Sciatic nerve (tissue), 2 donors: Measurements from ENCODE around the gene TMEM205. TPM values are rescaled to one million over a fixed set of nuclear protein-coding genes. Genes with fewer than 3 reads are reported as not detected.
A peak's percentile ranks its signal among the peaks of the same experiment; 100 is the strongest.
"Not testable (repeated sequence)": the region's sequence is repeated elsewhere in the genome, so short reads cannot be mapped to it uniquely, and the experiment has no call there.

Experiments used
- ATAC-seq: fragments of 200-7000 bp; cut with Tn5 transposase; one replicate; pipeline ENCODE4 v1.9.1; 2020; ENCODE audit warnings: mild to moderate bottlenecking, moderate library complexity
- DNase-seq: peaks from one replicate; pipeline ENCODE4 v3.0.0-alpha.2; 2020; ENCODE audit warnings: low spot score
- intact Hi-C: fragments of 100-400 bp; cut with DNase I; formaldehyde crosslinking; loops from one replicate; pipeline ENCODE4 v1.14.2; 2022
- total RNA-seq: library from RNA; stranded (reverse); fragmentation: NEBNext Ultra II Directional; extraction: Animal tissue kit (Norgen Biotek cat#: 25700); gene quantifications from one replicate; pipeline ENCODE4 v1.2.1, GENCODE V29; 2021
- donor health status: DM: no; HTN: no; CAD: no.
- donor health status: DM: no; HTN: no; CAD: no.

TMEM205 gene
- total RNA-seq, 1 donor from 2014 or later, result 58.0 TPM

DNA sequence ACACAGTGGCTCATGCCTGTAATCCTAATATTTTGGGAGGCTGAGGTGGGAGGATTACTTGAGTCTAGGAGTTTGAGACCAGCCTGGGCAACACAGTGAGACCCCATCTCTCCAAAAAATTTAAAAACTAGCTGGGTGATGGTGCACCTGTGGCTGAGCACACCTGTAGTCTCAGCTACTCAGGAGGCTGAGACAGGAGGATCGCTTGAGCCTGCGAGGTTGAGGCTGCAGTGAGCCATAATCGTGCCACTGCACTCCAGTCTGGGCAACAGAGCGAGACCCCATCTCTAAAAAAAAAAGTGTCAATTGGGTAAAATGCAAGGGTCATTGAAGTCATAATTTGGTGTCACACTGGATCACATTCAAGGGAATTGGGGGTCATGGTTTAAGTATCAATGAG is 8.0 kb upstream of the TMEM205 start:
- intact Hi-C loops, DNase-seq, ATAC-seq: not testable (repeated sequence)

DNA sequence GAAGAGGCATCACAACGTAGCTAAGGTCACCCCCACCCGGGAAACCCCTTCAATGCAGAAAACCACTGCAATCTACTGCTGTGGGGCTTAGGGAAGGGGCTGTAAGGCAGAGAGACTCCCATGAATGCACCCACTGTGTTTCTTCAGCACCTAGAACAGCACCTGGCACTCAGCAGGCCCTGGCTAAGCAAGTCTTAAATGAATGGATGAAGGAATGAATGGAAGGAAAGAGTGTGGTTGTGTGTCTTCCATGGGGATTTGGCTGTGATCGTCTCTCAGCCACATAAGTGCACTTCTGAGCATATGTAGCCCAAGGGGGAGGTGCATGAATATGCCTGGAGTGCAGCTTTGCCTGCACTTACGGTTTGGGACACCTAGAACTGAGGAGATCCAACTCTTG is 3.1 kb upstream of the TMEM205 start:
- DNase-seq (no peak), ATAC-seq (no peak)
- intact Hi-C loops, result no loop called here

DNA sequence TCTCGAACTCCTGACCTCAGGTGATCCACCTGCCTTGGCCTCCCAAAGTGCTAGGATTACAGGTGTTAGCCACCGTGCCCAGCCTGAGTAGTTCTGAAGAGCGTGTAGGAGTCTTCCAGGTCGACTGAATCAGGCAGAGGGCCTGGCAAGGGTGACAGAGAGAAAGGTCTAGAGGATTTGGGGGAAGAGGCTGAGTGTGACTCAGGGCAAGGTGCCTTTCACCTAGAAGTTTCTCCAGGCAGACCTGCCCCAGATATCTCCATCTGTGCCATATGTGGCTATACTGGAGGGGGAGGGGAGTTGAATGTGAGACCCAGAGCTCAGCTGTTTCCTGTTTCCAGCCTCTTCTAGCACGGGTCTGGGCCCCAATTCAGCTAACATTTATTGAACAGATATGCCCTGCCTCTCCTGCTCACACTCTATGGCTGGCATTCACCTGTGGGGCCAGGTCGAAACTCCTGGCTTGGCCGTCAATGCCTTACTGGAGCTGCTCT is 1.5 kb upstream of the TMEM205 start:
- intact Hi-C loops, result no loop called here
- ATAC-seq (no peak), DNase-seq (no peak)

DNA sequence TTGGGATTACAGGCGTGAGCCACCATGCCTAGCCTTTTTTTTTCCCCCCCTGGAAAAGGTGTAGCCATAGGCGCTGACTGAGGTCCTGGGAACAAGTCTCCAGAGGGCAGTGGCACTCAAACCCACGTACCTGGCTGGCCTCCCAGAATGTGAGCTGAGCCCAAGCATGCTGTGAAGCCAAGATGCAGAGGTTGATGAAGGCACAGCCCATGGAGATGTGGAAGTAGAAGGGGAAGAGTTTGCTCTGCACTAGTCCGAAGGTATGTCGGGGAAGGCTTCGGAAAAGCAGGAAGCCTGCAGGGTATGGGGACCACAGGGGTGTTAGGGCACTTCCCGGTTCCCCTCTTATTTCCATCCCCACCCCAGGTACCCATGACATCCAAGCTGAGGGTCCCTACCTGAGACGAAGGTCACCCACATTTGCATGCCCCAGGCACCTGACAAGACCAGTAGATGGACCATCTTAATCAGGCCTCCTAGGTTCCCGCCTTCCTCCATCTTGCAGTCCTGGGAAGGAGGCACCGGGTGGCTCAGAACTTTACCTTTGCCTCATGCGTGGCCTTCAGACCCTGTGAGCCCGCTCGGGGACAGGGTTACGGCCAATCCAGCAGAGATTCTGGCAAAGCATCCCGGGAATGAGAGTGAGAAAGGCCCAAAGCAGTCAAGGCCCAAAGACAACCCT is 805 bp downstream of the TMEM205 start:
- intact Hi-C loops, result no loop called here
- ATAC-seq (no peak), DNase-seq (no peak)

DNA sequence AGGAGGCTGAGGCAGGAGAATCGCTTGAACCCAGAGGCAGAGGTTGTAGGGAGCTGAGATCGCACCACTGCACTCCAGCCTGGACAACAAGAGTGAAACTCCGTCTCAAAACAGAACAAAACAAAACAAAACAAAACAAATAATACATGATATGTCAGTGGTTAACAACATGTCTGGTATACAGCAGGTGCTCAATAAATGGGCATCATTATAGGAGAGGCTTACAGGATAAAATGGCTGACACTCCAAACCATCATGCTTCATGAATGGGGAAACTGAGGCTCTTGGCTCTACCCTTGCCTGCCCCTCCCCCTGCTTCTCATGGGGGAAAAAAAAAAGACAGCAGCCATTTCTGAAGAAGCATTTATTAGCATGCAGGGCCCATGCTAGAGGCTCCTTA is 3.6 kb downstream of the TMEM205 start:
- ATAC-seq (no peak), DNase-seq (no peak)
- intact Hi-C loops, result no loop called here

DNA sequence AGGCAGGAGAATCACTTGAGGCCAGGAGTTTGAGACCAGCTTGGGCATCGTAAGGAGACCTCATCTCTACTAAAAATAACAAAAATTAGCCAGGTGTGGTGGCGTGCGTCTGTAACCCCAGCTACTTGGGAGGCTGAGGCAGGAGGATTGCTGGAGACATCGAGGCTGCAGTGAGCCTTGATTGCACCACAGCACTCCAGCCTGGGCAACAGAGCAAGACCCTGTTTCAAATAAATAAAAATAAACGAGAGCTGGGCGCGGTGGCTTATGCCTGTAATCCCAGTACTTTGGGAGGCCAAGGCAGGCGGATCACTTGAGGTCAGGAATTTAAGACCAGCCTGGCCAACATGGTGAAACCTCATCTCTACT is 6.0 kb downstream of the TMEM205 start:
- intact Hi-C loops, ATAC-seq, DNase-seq: not testable (repeated sequence)

DNA sequence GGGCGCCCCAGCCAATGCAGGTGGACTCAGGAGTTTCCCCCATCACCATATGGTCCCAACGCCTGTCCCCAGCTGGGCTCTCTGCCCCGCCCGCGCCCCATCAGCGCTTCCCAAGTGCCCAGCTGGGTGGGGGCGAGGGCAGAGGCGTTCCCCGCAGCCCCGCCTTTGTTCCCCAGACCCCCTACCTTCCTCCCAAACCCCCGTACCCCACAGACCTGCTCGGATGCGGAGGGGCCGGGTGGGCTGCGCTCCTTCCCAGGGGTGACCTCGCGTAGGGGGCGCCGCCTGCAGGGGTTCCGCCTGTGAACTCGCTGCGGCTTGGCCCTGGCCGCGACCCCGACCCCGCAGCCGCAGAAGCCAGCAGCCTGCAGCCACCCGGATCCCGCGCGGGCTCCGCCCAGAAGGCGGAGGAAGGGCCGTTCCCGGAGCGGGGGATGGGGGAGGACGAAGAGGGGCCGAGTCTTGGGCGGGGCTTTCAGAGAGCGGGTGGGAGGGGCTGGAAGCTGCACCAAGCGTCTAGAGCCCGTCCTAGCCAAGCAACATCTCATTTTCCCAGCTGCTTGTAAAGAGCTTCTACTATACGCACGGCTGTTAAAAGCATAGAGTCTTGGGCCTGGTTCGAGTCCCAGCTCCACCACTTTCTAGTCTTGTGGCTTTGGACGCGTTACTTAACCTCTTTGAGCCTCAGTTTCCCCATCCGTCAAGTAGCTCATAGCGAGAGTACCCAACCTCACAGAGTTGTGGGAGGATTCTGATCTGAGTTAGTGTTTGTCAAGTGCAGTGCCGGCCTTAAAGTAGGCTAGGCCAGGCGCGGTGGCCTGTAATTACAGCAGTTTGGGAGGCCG is 6.6 kb downstream of the TMEM205 start, which contains the start of gene RAB3D:
RAB3D (minus strand) TSS at position 404 of the 845 bp plus-strand sequence. CDS start 2,258 bp downstream, outside the sequence.
- ATAC-seq (peak; percentile 96), DNase-seq (peak; percentile 97)
- intact Hi-C loops, result no loop called here

DNA sequence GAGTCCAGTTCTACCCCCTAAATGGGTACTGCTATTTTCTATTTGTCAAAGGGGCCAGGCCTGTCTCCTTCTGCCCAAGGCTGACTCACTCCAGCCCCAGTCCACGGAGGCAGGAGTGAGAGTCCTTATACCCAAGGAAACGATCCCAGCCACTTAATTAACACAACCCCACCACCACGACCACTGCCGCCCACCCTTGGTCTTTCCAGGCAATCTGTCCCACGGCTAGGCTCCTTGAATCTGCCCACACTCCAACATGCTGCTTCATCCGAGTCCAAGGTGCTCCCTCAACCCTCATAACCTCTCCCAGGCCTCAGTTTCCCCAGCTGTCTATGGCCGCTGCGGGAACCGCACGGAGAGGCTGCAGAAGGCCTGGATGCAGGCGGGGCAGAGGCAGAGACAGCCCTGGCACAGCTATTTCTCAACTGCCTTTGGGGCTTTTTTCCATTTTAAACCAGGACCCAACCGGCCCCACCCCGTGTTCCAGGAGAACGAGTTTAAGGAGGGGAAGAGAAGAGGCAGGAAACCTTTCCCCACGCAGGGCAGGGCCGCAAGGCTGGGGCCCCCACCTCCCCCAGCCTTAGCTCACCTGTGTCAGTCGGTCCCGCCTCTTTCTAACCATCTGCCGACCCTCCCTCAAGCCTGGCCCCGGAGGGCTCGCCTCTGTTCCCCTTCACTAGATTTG is 7.4 kb downstream of the TMEM205 start:
- ATAC-seq, result peak; percentile 55
- DNase-seq, result no peak
- intact Hi-C loops, result no loop called here

DNA sequence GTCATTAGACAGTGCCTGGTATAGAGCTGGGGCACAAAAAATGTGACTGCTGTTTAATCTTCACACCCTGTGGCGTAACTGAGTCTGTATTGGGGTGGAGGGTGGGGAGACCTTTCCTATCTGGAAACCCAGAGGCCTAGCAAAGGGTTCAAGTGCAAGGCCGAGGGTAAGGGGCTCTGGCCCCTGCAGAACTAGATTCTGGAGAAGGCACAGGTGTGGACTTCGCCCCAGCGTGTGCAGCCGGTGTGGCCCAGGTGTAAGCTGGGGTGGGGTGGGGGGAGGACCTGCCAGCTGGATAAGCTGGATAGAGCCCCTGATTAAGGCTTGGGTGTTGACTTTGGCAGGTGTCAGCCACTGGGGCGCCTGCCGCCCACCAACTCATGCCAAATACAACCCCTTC is 7.9 kb downstream of the TMEM205 start:
- intact Hi-C loops, result no loop called here
- ATAC-seq (no peak), DNase-seq (no peak)

DNA sequence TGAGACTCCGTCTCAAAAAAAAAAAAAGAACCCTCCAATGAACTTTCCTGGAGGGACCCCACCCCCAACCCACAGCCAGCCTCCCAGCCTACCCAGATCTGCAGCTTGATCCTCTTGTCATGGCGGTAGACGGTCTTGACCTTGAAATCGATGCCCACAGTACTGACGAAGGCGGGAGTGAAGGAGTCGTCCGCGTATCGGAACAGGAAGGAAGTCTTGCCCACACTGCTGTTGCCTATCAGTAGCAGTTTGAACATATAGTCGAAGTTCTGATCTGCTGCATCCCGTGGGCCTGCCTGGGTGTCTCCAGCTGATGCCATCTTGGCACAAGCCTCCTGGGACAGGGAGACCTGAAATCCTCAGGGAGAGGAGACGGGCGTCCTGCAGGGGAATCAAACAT is 9.0 kb downstream of the TMEM205 start:
- DNase-seq, result no peak
- intact Hi-C loops, result no loop called here
- no peak for ATAC-seq

DNA sequence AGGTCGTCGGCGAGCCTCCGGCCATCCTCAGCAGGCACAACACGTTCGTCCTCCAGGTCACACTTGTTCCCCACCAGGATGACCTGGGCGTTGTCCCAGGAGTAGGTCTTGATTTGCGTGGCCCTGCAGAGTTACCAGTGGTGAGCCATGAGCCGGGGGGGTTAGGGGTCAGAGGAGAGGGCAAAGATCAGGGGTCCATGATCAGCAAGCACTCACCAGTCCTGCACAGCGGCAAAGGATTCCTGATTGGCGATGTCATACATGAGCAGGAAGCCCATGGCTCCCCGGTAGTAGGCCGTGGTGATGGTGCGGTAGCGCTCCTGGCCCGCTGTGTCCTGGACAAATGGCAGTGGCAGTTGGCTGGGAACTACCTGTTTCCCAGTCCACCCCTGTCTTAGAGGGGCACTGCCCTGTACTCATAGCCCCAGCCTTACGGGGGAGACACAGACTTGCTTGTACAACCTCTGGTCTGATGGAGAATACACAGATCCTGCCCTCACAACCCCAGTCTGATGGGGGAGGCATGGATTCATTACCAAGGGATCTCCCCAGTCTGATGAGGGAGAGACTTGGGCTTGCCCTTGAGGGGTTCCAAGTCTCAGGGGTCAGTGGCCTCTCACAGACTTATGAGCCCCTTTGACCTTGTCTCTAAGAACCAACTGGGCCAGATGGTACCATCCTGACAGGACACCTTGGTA is 10.5 kb downstream of the TMEM205 start:
- DNase-seq, result no peak
- ATAC-seq, result no peak
- intact Hi-C loops, result no loop called here

DNA sequence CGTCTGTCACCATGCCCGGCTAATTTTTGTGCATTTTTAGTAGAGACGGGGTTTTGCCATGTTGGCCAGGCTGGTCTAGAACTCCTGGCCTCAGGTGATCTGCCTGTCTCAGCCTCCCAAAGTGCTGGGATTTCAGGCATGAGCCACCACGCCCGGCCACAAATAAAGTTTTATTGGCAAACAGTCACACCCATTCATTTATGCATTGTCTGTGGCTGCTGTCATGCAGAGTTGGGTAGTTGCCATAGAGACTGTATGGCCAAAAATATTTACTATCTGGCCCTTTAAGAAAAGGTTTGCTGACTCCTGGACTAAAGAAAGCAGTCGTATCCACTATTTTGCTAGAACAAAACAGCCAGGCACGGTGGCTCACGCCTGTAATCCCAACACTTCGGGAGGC is 12.2 kb downstream of the TMEM205 start:
- intact Hi-C loops, ATAC-seq, DNase-seq: not testable (repeated sequence)

DNA sequence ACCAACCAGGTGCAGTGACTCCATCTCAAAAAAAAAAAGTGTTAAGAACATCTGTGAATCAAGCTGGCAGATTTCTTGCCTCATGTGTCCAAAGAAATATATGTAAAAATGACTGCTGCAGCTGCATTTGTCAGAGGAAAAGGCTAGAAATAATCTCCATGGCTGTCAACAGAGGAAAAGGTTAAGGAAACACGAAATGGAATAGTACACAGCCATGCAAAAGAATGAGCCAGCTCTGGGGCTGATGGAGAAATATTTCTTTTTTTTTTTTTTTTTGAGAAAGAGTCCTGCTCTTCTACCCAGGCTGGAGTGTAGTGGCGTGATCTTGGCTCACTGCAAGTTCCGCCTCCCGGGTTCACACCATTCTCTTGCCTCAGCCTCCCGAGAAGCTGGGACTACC is 13.2 kb downstream of the TMEM205 start:
- intact Hi-C loops, result no loop called here
- DNase-seq (no peak), ATAC-seq (no peak)

DNA sequence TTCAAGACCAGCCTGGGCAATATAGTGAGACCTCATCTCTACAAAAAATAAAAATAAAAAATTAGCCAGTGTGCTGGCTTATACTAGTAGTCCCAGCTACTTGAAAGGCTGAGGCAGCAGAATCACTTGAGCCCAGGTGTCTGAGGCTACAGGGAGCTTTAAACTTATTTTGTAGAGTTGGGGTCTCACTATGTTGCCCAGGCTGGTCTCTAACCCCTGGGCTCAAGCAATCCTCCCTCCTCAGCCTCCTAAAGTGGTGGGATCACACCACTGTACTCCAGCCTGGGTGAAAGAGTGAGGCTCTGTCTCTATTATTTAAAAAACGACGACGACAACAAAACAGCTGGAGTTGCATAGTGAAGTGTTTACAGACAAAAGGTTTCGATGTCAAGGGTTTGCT is 14.6 kb downstream of the TMEM205 start:
- intact Hi-C loops, result no loop called here
- ATAC-seq (no peak), DNase-seq (no peak)

DNA sequence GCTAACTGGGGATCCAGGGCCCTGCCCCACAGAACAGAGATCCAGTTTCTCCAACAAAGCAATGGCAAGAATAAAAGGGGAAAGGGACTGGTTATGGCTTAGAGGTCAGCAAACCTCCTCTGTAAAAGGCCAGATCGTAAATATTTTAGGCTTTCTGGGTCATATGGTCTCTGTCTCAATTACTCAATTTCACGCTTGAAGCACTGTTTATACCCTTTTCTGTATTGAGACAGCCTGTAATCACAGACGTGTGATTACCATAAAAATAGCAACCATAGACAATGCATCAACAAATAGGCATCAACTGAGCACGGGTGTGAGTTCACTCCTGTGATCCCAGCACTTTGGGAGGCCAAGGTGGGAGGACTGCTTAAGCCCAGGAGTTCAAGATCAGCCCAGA is 15.9 kb downstream of the TMEM205 start:
- intact Hi-C loops, result no loop called here
- ATAC-seq (no peak), DNase-seq (no peak)

DNA sequence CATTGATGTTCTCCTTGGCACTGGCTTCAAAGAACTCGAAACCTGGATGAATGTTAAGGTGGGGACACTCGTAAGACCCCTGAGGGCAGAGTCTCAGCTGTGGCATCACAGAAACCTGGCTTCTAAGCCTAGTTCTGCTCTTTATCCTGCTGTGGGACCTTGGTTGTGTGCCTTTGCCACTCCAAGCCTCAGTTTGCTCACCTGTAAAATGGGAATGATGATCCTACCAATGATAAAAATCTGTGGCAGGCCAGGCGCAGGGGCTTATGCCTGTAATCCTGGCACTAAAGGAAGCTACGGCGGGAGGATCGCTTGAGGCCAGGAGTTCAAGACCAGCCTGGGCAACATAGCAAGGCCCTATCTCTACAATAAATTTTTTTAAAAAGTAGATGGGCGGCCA is 20.5 kb downstream of the TMEM205 start:
- intact Hi-C loops, result no loop called here
- ATAC-seq, result no peak
- DNase-seq, result no peak

DNA sequence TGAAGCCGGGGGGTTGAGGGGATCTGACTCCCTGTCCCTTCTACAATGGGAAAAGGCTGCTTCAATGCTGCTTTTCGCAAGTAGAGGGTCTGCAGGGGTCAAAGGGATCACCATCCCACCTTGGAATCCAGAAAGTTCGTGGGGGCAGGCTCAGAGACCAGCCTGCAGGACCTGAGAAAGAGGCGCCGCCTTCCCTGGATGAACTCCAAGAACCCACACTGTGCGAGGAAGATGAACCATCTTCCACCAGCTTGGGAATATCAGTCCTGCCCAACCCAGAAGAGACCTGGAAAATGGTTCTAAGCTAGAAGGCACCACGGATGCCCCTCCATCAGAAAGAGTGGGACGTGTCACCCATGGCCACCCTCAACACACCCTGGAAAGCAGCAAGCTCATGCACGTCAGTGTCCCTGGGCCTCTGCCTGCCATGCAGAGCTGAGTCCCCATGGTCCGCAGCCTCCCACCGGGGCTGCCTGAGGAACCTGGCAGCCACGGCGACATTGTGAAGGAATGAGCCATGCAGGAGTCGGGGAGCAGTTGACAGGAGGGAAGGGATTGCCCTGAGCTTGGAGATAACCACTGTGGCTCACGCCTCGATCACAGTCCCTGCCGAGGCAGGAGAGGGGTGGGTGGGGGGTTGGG is 21.2 kb downstream of the TMEM205 start:
- peak; percentile 2 for ATAC-seq
- intact Hi-C loops, result no loop called here
- DNase-seq, result no peak

DNA sequence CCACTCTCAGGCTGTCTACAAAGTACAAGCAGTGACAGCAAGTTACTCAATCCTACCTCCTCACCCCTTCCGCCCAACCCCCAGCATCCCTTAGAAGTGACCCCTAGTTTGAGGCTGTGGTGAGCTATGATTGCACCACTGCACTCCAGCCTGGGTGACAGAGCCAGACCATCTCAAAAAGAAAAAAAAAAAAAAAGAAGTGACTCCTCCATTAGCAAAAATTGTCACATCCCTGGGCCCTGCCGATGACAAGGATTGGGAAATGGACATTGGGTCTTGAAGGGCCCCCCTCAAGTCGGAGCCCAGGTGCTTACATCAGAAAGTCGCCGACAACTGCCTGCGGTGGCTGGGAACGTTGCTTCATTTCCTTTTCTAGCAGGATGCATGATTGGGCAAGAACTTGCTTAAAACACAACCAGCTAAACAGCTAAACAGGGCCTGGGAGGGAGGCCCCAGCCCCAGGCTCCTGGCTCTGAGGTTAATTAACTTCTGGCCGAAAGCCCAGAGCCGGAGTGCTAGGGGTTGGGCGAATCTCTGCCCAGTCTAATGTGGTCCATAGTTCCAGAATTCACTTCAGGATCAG is 21.9 kb downstream of the TMEM205 start:
- intact Hi-C loops, result no loop called here
- DNase-seq (peak; percentile 83), ATAC-seq (peak; percentile 94)
